K562 (cell line): ENCODE measurements around the gene TFEC. TPM values are rescaled to one million over a fixed set of nuclear protein-coding genes. Genes with fewer than 3 reads are reported as not detected.

Experiments used
- ATAC-seq: fragments of 200-7000 bp; cut with Tn5 transposase; 3 replicates; pipeline ENCODE4 v1.9.1; 2020; ENCODE audit warnings: moderate library complexity
- BruUV-seq: library from RNA; stranded (reverse); fragments of 400-500 nt; replicated peaks from 2 replicates; lab custom pipeline; 2021; lab: Mats Ljungman, UMichigan
- CTCF ChIA-PET: fragments of 300-600 bp; formaldehyde crosslinking; extraction: SDS; loops from one replicate; lab custom pipeline; 2021; ENCODE audit warnings: low intra/inter-chr PET ratio; lab: Yijun Ruan, JAX
- POLR2A ChIA-PET: fragments of 300-600, 350-650 bp; sonication (Branson Sonifier 250); formaldehyde crosslinking; extraction: SDS; loops from one replicate; lab custom pipeline; 2021; ENCODE audit warnings: antibody characterized with exemption, inconsistent platforms; lab: Yijun Ruan, JAX
- DNase-seq, 4 experiments: peaks; one replicate each; pipeline versions ENCODE4 v3.0.0 to v3.0.0-alpha.2; 2011 to 2018; ENCODE audit warnings: low spot score in 3 of 4, mixed read lengths in 3 of 4; ENCODE audit errors: extremely low read depth in 1 of 4
- FAIRE-seq: peaks from 2 replicates; lab custom pipeline; 2011; peaks lifted over from hg19 to GRCh38; lab: Jason Lieb, UNC
- H2AFZ ChIP-seq: 2 replicates; pipeline ENCODE4 v1.6.0; 2011; ENCODE audit warnings: low read depth, low read length, control low read depth, inconsistent platforms
- H3K27ac ChIP-seq: fragments of 200-600 bp; 3 replicates; pipeline ENCODE4 v1.8.0; 2011; ENCODE audit warnings: low read depth, mild to moderate bottlenecking, control low read depth, inconsistent platforms, low read length, moderate library complexity, mixed read lengths; ENCODE audit errors: extremely low read depth
- H3K27me3 ChIP-seq, 2 experiments: fragments of 300-600 bp in 1 of 2; 2 replicates in 1 of 2; 3 replicates in 1 of 2; pipeline versions ENCODE4 v1.6.0 to v1.8.0; 2011; ENCODE audit warnings: inconsistent platforms in 2 of 2, low read length in 2 of 2, mild to moderate bottlenecking in 1 of 2, mixed read lengths in 1 of 2, moderate library complexity in 1 of 2; ENCODE audit not compliant: control insufficient read depth in 2 of 2, insufficient read depth in 2 of 2
- H3K36me3 ChIP-seq: fragments of 300-600 bp; 3 replicates; pipeline ENCODE4 v1.8.0; 2011; ENCODE audit warnings: mild to moderate bottlenecking, low read length, inconsistent platforms; ENCODE audit not compliant: control insufficient read depth, insufficient read depth
- H3K4me1 ChIP-seq, 2 experiments: fragments of 200-600 bp in 1 of 2; replicated peaks in 1 of 2; 2 replicates in 1 of 2; 3 replicates in 1 of 2; pipeline versions ENCODE4 v1.5.1 to v1.8.0; 2011; ENCODE audit warnings: inconsistent platforms in 2 of 2, low read length in 2 of 2, mild to moderate bottlenecking in 1 of 2, mixed read lengths in 1 of 2, moderate library complexity in 1 of 2; ENCODE audit not compliant: control insufficient read depth in 2 of 2, insufficient read depth in 2 of 2
- H3K4me2 ChIP-seq: 2 replicates; pipeline ENCODE4 v1.6.1; 2011; ENCODE audit warnings: low read length, control low read depth, inconsistent platforms, mixed read lengths; ENCODE audit not compliant: insufficient read depth
- H3K4me3 ChIP-seq: fragments of 200-600 bp; sonication (generic), shearing (Covaris generic); 2 replicates; pipeline ENCODE4 v1.5.1; 2016; ENCODE audit warnings: control low read depth, inconsistent platforms
- H3K79me2 ChIP-seq: fragments of 200-600 bp; 3 replicates; pipeline ENCODE4 v1.8.0; 2011; ENCODE audit warnings: low read length, inconsistent platforms; ENCODE audit not compliant: control insufficient read depth, insufficient read depth
- H3K9ac ChIP-seq, 2 experiments: 2 replicates each; pipeline versions ENCODE4 v1.6.0 to v1.6.1; 2011; ENCODE audit warnings: low read depth in 2 of 2, low read length in 2 of 2, control low read depth in 1 of 2, inconsistent platforms in 1 of 2, mild to moderate bottlenecking in 1 of 2, mixed read lengths in 1 of 2; ENCODE audit not compliant: insufficient read depth in 1 of 2
- H3K9me1 ChIP-seq: one replicate; pipeline ENCODE4 v1.6.0; 2011; ENCODE audit warnings: inconsistent platforms, mild to moderate bottlenecking, low read length, moderate library complexity; ENCODE audit not compliant: control insufficient read depth, insufficient read depth
- H3K9me3 ChIP-seq: replicated peaks from 2 replicates; pipeline ENCODE4 v1.5.1; 2011; ENCODE audit warnings: low read depth, low read length, inconsistent platforms; ENCODE audit not compliant: control insufficient read depth, insufficient read depth
- H4K20me1 ChIP-seq: replicated peaks from 2 replicates; pipeline ENCODE4 v1.6.1; 2011; ENCODE audit warnings: low read length, inconsistent platforms, mixed read lengths; ENCODE audit not compliant: control insufficient read depth, insufficient read depth
- CC2D1A ChIP-seq: fragments of 450-650 bp; IDR thresholded peaks from 2 replicates; pipeline ENCODE4 v1.6.1; 2017; ENCODE audit warnings: mild to moderate bottlenecking
- NCOR1 ChIP-seq: fragments of 450-650 bp; IDR thresholded peaks from 2 replicates; pipeline ENCODE4 v1.6.1; 2016; ENCODE audit warnings: mild to moderate bottlenecking, moderate library complexity
- NRF1 ChIP-seq, 2 experiments: fragments of 450-650 bp; IDR thresholded peaks in 1 of 2; conservative IDR thresholded peaks in 1 of 2; 2 replicates each; pipeline ENCODE4 v1.6.1; 2014; ENCODE audit warnings: mild to moderate bottlenecking in 2 of 2
- REST ChIP-seq, 2 experiments: fragments of 450-650 bp; formaldehyde crosslinking in 1 of 2; IDR thresholded peaks; 2 replicates each; pipeline versions ENCODE4 v1.4.0 to v1.6.1; 2014 to 2020; ENCODE audit warnings: mild to moderate bottlenecking in 2 of 2, borderline replicate concordance in 1 of 2, low read depth in 1 of 2
- SP2 ChIP-seq: IDR thresholded peaks from 2 replicates; pipeline ENCODE4 v1.6.1; 2011; ENCODE audit warnings: mild to moderate bottlenecking, low read depth, low read length, moderate library complexity; ENCODE audit not compliant: poor library complexity, severe bottlenecking; ENCODE audit errors: extremely low read depth
- ZNF124 ChIP-seq: sonication (generic); formaldehyde crosslinking; IDR thresholded peaks from 2 replicates; pipeline ENCODE4 v1.8.1; 2022; ENCODE audit warnings: missing genetic modification reagents
- ZNF140 ChIP-seq: fragments of 250-450 bp; sonication (Bioruptor Pico); IDR thresholded peaks from 2 replicates; pipeline ENCODE4 v1.8.0; 2021; ENCODE audit warnings: moderate library complexity, mild to moderate bottlenecking, inconsistent platforms
- ZNF408 ChIP-seq: fragments of 250-450 bp; sonication (Bioruptor Pico); IDR thresholded peaks from 2 replicates; pipeline ENCODE4 v1.4.0; 2020; ENCODE audit warnings: low read depth, mild to moderate bottlenecking, moderate library complexity
- ZNF583 ChIP-seq: fragments of 250-450 bp; sonication (Bioruptor Pico); IDR thresholded peaks from 2 replicates; pipeline ENCODE4 v1.4.0; 2020
- ZNF584 ChIP-seq: fragments of 200-800 bp; sonication (Bioruptor generic); IDR thresholded peaks from 2 replicates; pipeline ENCODE4 v1.6.1; 2016; ENCODE audit warnings: low read depth, mild to moderate bottlenecking, missing genetic modification characterization, missing compliant biosample characterization
- ZNF75A ChIP-seq: fragments of 450-650 bp; formaldehyde crosslinking; IDR thresholded peaks from 2 replicates; pipeline ENCODE4 v1.4.0; 2020; ENCODE audit warnings: mild to moderate bottlenecking
- WGBS: fragments of 100-300 bp; shearing (Covaris generic); methylation state at CpG from one replicate; pipeline ENCODE4 v1.1.6; 2016; ENCODE audit warnings: low coverage, mixed read lengths; ENCODE audit not compliant: insufficient coverage; ENCODE audit errors: missing lambda C conversion rate; 5-methylcytosine and 5-hydroxymethylcytosine counted together
- in situ Hi-C: fragments of 300-500 bp; cut with MboI; formaldehyde crosslinking; loops from 4 replicates; pipeline ENCODE4 v1.15.0; 2018; ENCODE audit warnings: inconsistent platforms, mixed read lengths
- intact Hi-C: fragments of 100-400 bp; cut with micrococcal nuclease; formaldehyde crosslinking; loops from 2 replicates; pipeline ENCODE4 v1.14.2; 2022
- polyA plus RNA-seq, 8 experiments: library from polyadenylated mRNA; depleted of rRNA in 4 of 8; stranded (reverse) in 5 of 8; unstranded in 3 of 8; fragments of >200 nt; fragmentation: Nextera tagmentation in 2 of 8; fragmentation: Illumina TruSeq in 1 of 8; extraction: Ambion mirVana in 2 of 8; extraction: Trizol in 1 of 8; gene quantifications; 2 replicates each; pipeline versions ENCODE4 v1.2.1 to v1.2.3, GENCODE V29; 2011 to 2014; ENCODE audit warnings: inconsistent platforms in 1 of 8, missing spikeins in 1 of 8
- total RNA-seq, 7 experiments: library from RNA; depleted of rRNA in 6 of 7; stranded (reverse); fragments of >200 nt in 6 of 7; fragmentation: Illumina TruSeq in 2 of 7; extraction: Trizol in 2 of 7; gene quantifications; 2 replicates each; pipeline versions ENCODE4 v1.2.1 to v1.2.3, GENCODE V29; 2011 to 2021; ENCODE audit warnings: low replicate concordance in 1 of 7
- TF ChIP-seq, protein P1 (sequence below): IDR thresholded peaks from 2 replicates; pipeline ENCODE4 v1.6.1; 2014; ENCODE audit warnings: antibody characterized with exemption

The TFEC gene
- total and polyA plus RNA-seq, 9 of the 15 experiments (the other 6 are each of a cell fraction or from before 2014, with no cell fraction given), result 0.01 TPM; not detected in 8

- in situ Hi-C loops (no loop called here), intact Hi-C loops (no loop called here)
- Histone ChIP-seq H3K27ac (no peak overlapping the region), H3K4me3 (no peak overlapping the region), H3K4me1 (no peaks in the 10 kb centered on the region), H3K4me2 (no peak overlapping the region), H3K9ac (no peak overlapping the region), H4K20me1 (no peaks in the 10 kb centered on the region), H3K79me2 (no peaks in the 10 kb centered on the region), H3K9me3 (no peaks in the 10 kb centered on the region), H3K9me1 (no peaks in the 10 kb centered on the region), H2AFZ (no peak overlapping the region), H3K36me3 (no peaks in the 10 kb centered on the region), H3K27me3 (no peaks in the 10 kb centered on the region)
- 0% methylated on average over 2 of the region's 2 CpGs for WGBS
- ChIA-PET CTCF (no interaction called here), POLR2A (interaction anchor here (0.5 kb wide), 1 partner anchor 1171 kb away, joined by 3 read pairs; no protein-coding TSS in a partner anchor)
- FAIRE-seq, result no peak
- no peak for DNase-seq
- no TSS peak for BruUV-seq
- ATAC-seq, result no peak
- no peak for TF ChIP-seq ZNF408 (CRISPR knock-in tag)
- TF ChIP-seq NRF1 (conservative IDR thresholded peaks at IDR 0.05 in 1 of 2, IDR thresholded peaks at IDR 0.05 in 1 of 2), result no peak
- no peak for TF ChIP-seq REST (IDR thresholded peaks at IDR 0.05; ENCODE audit: borderline replicate concordance)
- TF ChIP-seq REST (CRISPR knock-in tag; IDR thresholded peaks at IDR 0.05; ENCODE audit: low read depth), result no peak
- no peak for TF ChIP-seq ZNF140
- TF ChIP-seq, protein P1, sequence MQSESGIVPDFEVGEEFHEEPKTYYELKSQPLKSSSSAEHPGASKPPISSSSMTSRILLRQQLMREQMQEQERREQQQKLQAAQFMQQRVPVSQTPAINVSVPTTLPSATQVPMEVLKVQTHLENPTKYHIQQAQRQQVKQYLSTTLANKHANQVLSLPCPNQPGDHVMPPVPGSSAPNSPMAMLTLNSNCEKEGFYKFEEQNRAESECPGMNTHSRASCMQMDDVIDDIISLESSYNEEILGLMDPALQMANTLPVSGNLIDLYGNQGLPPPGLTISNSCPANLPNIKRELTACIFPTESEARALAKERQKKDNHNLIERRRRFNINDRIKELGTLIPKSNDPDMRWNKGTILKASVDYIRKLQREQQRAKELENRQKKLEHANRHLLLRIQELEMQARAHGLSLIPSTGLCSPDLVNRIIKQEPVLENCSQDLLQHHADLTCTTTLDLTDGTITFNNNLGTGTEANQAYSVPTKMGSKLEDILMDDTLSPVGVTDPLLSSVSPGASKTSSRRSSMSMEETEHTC, result no peak
- no peak for TF ChIP-seq NCOR1
- TF ChIP-seq ZNF583 (CRISPR knock-in tag), result no peak
- TF ChIP-seq ZNF584, result no peak
- TF ChIP-seq CC2D1A, result no peak
- TF ChIP-seq ZNF124 (CRISPR knock-in tag), result no peak
- TF ChIP-seq ZNF75A (CRISPR knock-in tag), result no peak
- TF ChIP-seq SP2, result no peak
These were observed 21.4 kb upstream of the TFEC start for GRCh38 chr7:116052006-116052405.
